GM12874 (cell line): Measurements from ENCODE around the gene BTNL3.

Experiments
- CTCF ChIP-seq: IDR thresholded peaks from 2 replicates; pipeline ENCODE4 v1.5.1; 2011; ENCODE audit warnings: low read depth, mild to moderate bottlenecking, control low read depth, low read length, moderate library complexity; ENCODE audit not compliant: insufficient read depth

BTNL3 gene

GRCh38 chr5:181053488-181054121, 65.0 kb downstream of the BTNL3 start:
- TF ChIP-seq CTCF = no peak

GRCh38 chr5:181054138-181054537, 65.5 kb downstream of the BTNL3 start:
- no peak for TF ChIP-seq CTCF

GRCh38 chr5:181054871-181055459, 66.3 kb downstream of the BTNL3 start:
- no peak for TF ChIP-seq CTCF
